H1 (cell line): ENCODE results near the gene TACR2. TPM values are rescaled to one million over a fixed set of nuclear protein-coding genes. Genes with fewer than 3 reads are reported as not detected.

Experiments
- CHD1 ChIP-seq: IDR thresholded peaks from 2 replicates; pipeline ENCODE4 v1.6.1; 2012; ENCODE audit warnings: low read depth, low read length, improper control_type of control experiment
- CHD2 ChIP-seq: IDR thresholded peaks from 2 replicates; pipeline ENCODE4 v1.6.1; 2012; ENCODE audit warnings: low read length, improper control_type of control experiment
- CTBP2 ChIP-seq: IDR thresholded peaks from 2 replicates; pipeline ENCODE4 v1.7.0; 2011; ENCODE audit warnings: borderline replicate concordance, mild to moderate bottlenecking, moderate library complexity, mixed read lengths, low read length; ENCODE audit not compliant: insufficient read depth, insufficient read length
- NRF1 ChIP-seq: IDR thresholded peaks from 2 replicates; pipeline ENCODE4 v1.6.1; 2011; ENCODE audit warnings: mild to moderate bottlenecking, low read depth, low read length, improper control_type of control experiment
- POU5F1 ChIP-seq: IDR thresholded peaks from 2 replicates; pipeline ENCODE4 v1.6.1; 2011; ENCODE audit warnings: low read depth, mild to moderate bottlenecking, low read length, moderate library complexity
- SP4 ChIP-seq: IDR thresholded peaks from 2 replicates; pipeline ENCODE4 v1.6.1; 2012; ENCODE audit warnings: low read length, inconsistent platforms
- TBP ChIP-seq: IDR thresholded peaks from 2 replicates; pipeline ENCODE4 v1.6.1; 2011; ENCODE audit warnings: low read depth, low read length, improper control_type of control experiment
- polyA plus RNA-seq, 7 experiments: library from polyadenylated mRNA; depleted of rRNA in 3 of 7; stranded (reverse) in 5 of 7; unstranded in 2 of 7; fragments of >200 nt in 5 of 7; fragments of 200-250 nt in 2 of 7; gene quantifications; 1 replicate in 5 of 7; 2 replicates in 1 of 7; 4 replicates in 1 of 7; pipeline versions ENCODE4 v1.2.1 to v1.2.3, GENCODE V29; 2011 to 2013; ENCODE audit warnings: missing spikeins in 2 of 7, mixed read lengths in 2 of 7
- total RNA-seq: library from RNA; stranded (reverse); fragmentation: NEBNext Ultra II Directional; extraction: Animal tissue kit (Norgen Biotek cat#: 25700); gene quantifications from 2 replicates; pipeline ENCODE4 v1.2.1, GENCODE V29; 2021

The TACR2 gene
- total and polyA plus RNA-seq, 2 of the 8 experiments (the other 6 are each of a cell fraction or from before 2014, with no cell fraction given) = 0.06 TPM; not detected in 1

DNA sequence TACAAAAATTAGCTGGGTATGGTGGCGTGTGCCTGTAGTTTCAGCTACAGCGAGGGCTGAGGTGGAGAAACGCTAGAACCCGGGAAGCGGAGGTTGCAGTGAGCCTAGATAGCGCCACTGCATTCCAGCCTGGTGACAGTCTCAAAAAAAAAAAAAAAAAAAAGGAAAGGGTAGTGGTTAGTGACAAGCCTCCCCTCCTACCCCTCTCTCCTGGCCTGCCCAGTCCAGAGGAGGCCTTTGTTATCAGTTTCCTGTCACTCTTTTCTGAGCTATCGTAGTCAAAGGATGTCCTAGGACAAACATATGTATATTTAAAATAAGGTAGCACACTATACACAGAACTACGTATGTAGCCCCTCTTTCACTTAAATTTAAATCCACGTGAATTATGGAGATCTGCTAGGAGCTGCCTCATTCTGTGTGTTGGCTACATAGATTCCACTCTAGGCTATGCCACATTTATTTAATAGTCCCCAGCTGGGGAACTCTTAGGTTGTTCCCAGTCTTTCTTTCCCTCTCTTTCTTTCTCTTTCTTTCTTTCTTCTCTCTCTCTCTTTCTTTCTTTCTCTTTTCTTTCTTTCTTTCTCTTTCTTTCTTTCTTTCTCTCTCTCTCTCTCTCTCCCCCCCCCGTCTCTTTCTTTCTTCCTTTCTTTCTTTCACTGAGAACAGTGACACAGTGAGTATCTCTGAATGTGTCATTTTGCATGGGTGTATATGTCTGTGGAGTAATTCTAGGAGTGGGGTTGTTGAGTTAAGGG is 38.5 kb upstream of the TACR2 start (continued):
- TF ChIP-seq CTBP2 = no peak
- TF ChIP-seq NRF1 = no peak
- TF ChIP-seq POU5F1 = no peak
- TF ChIP-seq TBP = no peak
- TF ChIP-seq CHD1 = no peak
- TF ChIP-seq CHD2 = no peak
- no peak for TF ChIP-seq SP4
- TF ChIP-seq, all 59 proteins: peak for 0
